Cerebellar nuclear complex (tissue), 1 donor: ENCODE data around the gene DCANP1.
"Not testable (repeated sequence)": the region's sequence is repeated elsewhere in the genome, so short reads cannot be mapped to it uniquely, and the experiment has no call there.

Source experiments
- DNase-seq, 2 experiments: peaks; one replicate each; lab custom pipeline; 2025; lab: John Stamatoyannopoulos, UW

The DCANP1 gene, protein sequence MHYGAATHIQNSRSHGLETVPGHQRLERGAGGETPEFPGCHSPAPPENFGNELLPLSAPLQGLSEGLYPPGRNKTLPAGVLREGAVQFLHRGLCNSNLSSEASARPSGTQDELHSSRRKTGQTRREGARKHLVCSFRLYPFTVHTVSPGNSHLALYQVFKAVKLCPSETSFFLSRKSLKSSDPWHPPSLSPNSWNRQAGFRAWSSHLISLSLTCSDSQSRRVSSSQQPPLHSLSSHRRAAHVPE

GRCh38 chr5:135447298-135447929 lies at the start of gene DCANP1:
Gene DCANP1, minus strand, starts transcription at chr5:135447348. Its CDS starts 240 bp downstream, at chr5:135447108.
- no peak for DNase-seq

GRCh38 chr5:135495531-135495930 lies 48.4 kb upstream of the DCANP1 start:
- not testable (repeated sequence) for DNase-seq

- DNase-seq, result no peak
Measured at GRCh38 chr5:135494196-135494595, 47.0 kb upstream of the DCANP1 start.

DNA sequence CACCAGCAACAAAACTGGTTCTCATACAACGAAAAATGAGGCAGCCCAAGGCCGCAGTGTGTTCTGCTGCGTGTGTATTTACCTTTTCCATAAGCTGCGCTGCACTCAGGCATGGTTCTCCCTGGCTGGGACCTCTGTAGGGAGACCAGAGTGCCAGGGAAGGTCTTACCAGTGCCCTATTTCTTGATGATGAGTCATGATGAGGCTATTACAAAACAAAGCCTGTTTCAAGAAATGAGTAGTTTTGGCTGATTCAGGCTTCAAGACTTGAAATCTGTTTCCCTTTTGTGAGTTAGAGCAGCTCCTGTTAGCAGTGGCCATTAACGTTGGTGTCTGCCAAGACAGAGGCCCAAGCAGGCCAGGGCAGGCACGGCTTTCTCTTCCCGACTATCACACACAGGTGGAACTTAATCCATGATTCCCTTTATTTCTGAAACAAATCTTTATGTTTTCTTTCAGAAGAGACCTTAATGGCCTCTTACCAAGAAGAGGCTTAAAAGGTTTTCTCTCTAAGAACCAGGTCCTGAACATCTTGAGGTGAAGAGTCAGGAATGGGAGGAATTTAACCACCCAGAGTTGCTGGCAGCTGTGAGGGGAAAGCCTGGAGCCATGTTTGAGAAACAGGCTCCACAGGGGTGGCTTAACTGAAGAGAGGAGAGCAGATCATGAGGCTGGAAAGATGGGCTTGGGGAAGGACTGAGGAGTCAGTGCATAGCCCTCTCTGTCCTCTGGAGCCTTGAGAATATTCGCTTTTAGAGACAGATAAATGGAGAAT lies 46.4 kb upstream of the DCANP1 start:
- no peak for DNase-seq

DNA sequence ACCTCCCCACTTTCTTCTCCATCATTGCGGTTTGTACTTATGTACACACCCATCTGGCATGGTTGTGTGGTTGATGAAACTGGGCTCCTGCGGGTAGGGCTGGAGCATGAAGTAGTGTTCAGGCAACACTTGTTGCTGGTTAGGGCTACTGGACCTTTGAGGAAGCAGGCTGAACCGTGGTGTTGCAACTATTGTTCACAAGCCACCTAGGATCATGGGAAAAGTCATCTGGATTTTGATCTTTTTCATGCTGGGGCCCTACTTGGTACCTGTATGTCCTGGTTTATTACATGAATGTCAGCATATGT lies 45.1 kb upstream of the DCANP1 start:
- DNase-seq, result no peak

DNA sequence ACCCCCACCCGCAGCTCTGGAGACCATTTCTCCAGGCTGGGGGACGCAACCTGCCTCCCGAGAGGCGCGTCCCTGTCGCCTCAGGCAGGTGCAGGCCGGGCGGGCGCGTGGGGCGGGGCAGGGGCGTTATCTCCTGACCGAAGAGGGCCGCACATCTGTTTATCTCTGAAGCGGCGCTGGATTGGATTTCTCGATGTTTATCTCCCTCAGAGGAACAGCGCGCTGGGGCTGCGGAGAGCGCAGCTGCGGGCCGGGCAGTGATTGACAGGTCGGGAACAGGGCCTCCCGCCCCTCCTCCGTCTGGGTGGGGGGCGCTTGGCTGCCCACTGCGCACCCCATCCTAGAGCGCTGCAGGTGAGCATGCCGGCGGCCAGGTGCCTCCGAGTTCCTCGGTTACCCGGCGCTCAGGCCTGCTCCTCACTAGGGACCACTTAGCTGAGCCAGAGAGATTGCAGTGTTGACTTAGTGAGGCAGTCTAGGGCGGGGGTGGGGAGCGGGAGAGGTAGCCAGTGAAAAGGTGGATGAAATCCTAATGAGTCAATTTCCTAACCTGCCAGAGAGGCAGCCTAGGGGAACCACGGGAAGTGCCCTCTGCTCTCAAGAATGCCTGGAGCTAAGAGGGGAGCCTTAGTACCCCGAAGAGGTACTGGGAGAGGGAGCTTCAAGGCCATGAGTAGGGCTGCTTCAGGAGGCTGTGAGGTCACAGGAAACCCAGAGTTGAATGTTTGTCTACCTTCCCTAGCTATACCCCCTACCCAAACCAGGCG lies 44.6 kb upstream of the DCANP1 start:
- DNase-seq, result no peak

- DNase-seq, result no peak
Measured at GRCh38 chr5:135491038-135491551, 43.9 kb upstream of the DCANP1 start.

- no peak for DNase-seq
Measured at GRCh38 chr5:135490245-135491037, 43.3 kb upstream of the DCANP1 start.

DNA sequence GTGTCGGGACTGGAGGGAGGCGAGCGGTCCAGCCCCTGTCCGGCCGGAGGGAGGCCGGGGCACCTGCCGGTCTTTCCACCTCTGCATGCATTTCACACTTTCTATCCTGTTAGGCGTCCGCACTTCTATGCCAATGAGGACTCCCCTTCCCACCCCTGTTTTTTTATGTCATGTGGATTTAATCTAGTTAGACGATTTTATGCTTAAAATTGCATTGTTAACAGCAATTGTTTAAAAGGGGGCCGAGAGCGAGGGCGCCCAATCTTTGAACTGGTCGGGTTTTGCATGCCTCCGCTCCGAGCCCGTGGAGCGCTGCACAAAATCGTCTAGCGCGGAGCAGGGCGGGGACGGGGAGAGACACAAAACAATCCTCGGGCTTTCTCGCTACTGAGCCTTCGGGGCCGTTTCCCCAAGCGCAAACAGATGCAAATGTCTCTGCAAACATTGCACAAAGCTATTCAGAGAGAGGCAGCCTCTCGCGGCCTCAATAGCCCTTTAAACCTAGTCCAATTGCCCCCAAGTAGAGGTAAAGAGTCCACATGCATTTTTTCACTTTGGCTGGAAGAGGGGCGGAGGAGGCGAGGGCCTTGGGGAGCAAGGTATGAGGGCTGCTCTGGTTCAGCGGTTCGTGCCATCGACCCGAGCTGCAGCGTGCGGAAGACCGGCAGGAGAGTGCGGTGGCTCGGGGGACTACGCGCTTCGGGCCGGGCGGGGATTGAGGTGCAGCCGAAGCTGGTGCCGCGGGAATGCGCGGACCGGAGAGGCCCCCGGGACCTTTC lies 42.5 kb upstream of the DCANP1 start:
- DNase-seq, result no peak

DNA sequence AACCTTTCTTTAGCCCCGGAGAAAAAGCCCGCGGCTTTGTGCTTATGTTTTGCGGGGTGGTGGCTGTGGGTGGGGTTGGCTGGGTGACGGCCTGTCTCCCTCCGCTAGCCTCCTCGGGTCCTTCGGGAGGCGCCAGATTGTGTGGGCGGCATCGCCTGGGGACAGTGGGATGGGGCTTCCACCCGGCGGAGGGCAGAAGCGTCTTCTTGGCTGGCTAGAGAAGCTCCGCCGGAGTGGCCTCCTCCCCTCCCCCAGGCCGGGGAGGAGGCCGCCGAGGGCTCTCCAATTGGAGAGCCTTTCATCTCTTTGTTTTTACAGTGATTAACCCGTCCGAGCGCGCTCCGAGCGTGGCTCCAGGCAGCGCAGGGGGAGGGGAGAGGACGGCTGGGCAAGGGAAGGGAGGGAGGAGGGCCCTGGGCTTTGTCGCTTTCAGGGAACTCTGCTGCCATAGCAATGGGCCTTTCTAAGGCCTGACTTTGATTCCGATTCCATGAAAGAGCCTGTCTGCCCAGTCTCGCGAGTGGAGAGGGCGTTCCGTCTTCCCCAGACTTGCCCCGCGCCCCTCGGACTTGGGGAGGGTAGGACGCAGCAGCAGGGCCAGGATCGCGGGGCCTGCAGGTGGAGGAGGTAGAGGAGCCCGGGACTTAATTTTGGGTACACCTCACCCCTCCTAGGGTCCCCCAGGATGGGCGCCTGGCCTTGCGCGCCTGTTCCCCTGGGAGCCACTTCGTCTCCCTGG lies 41.7 kb upstream of the DCANP1 start:
- DNase-seq, result no peak

DNA sequence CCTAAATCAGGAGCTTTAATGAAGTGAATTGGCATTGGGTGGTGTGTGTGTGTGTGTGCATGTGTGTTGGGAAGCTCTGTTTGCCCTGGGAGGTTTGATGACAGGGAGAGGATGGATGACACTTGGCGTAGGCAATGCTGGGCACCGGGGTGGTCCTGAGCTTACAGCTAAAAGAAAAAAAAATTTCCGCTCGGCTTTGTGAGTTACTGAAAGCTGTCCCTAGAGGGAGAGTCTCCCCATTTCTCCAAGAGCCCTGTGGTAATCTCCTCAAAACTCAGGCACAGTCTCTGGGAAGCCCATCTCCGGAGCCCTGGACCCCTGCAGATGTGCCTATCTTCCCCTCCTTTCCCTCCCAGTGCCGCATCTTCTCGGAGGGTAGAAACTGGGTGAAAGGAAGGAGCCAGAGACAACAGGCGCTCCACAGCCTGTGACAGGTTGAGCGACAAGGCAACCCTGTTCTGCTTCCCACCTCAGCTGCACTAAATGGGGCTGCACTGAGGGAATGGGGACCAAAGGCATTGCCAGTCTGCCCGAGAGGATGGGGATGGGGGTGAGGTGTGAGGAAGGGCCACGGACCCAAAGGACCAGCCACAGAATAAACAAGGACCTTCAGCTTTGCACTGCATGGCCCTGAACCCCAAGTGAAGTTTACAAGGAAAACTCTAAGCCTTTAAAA lies 40.8 kb upstream of the DCANP1 start:
- DNase-seq, result no peak

DNA sequence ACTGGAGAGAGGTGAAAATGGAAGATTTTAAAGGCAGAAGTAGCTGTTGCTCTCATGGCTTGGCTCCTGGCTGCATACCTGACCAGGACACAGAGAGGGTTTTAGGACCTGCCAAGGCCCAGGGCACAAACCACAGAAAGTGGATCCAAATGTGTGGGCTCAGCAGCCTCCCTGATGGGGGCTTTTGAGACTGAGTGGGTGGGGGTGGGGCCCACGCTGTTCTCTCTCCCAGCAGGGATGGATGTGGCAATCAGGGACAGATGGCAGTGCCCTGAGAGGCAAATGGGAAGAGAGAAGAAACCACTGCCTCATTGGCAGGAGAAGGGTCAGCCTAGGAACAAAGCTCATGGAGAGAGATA lies 39.9 kb upstream of the DCANP1 start:
- DNase-seq, result no peak

DNA sequence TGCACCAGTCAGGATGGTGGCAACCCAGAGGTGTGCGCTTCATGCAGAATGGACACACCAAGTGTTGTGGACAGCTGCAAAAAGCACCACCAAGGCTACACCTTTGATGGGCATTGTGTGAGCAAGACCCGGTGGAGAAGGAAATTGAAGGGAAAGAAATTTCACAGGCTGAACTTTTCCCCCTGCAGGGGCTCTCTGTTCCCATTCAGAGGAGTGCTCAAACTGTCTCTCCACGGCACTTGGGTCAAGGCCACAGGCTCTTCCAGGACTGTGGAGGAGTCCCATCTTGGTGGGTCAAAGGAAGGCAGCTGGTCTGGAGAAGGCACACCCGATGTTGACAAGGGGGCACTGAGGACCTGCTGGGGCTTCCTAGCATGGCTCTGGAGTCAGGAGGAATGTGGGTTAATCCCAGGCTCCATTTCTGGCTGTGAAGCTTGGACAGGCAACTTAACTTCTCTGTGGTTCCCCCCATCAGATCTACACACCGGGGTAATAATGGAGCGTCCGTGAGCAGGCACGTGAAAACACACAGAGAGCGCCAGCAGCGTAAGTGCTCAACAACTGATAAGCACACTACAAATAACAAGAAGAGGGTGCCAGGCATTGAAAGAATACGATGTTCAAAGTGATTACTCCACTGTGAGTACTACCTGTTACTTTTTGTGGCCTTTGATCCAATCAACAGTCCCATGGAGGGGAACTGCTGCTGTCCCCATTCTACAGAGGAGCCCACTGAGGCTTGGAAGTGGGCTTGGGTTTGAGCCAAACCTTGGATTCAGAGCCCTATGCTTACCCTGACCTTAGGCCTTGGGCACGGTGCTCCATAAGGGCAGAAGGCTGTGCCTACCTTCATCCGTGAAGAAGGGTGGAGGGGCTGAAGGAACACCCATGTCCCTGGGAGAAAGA lies 39.2 kb upstream of the DCANP1 start:
- no peak for DNase-seq

GRCh38 chr5:135484674-135485086 lies 37.5 kb upstream of the DCANP1 start:
- no peak for DNase-seq

DNA sequence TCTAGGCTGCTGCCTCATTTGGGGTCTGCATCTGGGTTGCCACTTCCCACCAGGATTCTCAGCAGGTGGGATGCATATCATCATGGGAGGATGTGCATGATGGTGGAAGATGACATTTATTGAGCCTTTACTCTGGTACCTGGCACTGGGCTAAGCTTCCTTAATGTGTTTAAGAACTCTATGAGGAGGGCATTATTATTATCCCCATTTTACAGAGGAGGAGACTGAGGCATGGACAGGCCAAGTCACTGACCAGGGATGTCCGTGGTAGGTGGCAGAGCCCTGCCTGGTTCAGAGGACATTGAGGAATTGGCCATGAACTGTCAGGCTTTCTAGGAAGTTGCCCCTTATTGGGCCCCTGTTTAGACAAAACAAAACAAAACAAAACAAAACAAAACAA lies 36.1 kb upstream of the DCANP1 start:
- no peak for DNase-seq

GRCh38 chr5:135482381-135482933 lies 35.3 kb upstream of the DCANP1 start:
- no peak for DNase-seq

DNA sequence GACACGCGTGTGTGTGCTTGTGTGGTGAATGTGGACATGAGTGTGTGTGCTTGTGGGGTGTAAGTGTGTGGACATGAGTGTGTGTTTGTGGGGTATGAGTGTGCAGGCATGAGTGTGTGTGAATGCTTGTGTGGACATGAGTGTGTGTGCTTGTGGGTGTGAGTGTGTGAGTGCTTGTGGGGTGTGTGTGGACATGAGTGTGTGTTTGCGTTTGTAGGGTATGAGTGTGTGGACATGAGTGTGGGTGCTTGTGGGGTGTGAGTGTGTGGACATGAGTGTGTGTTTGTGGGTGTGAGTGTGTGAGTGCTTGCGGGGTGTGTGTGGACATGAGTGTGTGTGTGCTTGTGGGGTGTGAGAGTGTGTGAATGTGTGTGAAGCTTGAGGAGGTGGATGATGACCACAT lies 34.8 kb upstream of the DCANP1 start:
- no peak for DNase-seq

DNA sequence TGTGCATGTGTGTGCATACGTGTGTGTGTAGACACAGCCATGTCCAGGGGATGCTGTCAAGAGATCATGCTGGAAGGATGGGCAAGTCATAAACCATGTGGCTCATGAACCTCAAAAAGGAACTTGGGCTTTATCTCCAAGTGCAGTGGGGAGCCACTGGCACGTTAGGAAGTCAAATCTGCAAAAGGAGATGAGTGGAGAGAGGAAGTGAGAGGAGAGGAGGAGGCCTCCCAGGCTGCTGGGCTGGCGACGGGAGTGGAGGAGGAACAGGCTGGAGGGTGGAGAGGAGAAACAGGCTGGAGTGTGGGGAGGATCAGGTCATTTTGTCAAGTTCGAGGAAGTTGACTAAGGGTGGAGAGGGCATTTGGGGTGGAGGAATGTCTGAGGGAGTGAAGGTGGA lies 34.2 kb upstream of the DCANP1 start:
- DNase-seq, result no peak
